Epithelial cell of esophagus (primary cell): Measurements from ENCODE around the gene GPSM1.

Experiments
- DNase-seq: peaks from one replicate; pipeline ENCODE4 v3.0.0; 2010; ENCODE audit warnings: low read depth
- H3K4me3 ChIP-seq: 2 replicates; pipeline ENCODE4 v1.5.1; 2011; ENCODE audit warnings: mild to moderate bottlenecking, low read length, control low read depth
- TF ChIP-seq, protein P1 (sequence below): IDR thresholded peaks from 2 replicates; pipeline ENCODE4 v1.5.1; 2011; ENCODE audit warnings: low read depth, mild to moderate bottlenecking, low read length, control low read depth, inconsistent platforms; ENCODE audit not compliant: insufficient read depth; ENCODE audit errors: missing control alignments

The GPSM1 gene

GRCh38 chr9:136281421-136282271, 45.7 kb upstream of the GPSM1 start:
- no peak for DNase-seq
- TF ChIP-seq, protein P1, sequence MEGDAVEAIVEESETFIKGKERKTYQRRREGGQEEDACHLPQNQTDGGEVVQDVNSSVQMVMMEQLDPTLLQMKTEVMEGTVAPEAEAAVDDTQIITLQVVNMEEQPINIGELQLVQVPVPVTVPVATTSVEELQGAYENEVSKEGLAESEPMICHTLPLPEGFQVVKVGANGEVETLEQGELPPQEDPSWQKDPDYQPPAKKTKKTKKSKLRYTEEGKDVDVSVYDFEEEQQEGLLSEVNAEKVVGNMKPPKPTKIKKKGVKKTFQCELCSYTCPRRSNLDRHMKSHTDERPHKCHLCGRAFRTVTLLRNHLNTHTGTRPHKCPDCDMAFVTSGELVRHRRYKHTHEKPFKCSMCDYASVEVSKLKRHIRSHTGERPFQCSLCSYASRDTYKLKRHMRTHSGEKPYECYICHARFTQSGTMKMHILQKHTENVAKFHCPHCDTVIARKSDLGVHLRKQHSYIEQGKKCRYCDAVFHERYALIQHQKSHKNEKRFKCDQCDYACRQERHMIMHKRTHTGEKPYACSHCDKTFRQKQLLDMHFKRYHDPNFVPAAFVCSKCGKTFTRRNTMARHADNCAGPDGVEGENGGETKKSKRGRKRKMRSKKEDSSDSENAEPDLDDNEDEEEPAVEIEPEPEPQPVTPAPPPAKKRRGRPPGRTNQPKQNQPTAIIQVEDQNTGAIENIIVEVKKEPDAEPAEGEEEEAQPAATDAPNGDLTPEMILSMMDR, result no peak
- no peak overlapping the region for H3K4me3 ChIP-seq

DNA sequence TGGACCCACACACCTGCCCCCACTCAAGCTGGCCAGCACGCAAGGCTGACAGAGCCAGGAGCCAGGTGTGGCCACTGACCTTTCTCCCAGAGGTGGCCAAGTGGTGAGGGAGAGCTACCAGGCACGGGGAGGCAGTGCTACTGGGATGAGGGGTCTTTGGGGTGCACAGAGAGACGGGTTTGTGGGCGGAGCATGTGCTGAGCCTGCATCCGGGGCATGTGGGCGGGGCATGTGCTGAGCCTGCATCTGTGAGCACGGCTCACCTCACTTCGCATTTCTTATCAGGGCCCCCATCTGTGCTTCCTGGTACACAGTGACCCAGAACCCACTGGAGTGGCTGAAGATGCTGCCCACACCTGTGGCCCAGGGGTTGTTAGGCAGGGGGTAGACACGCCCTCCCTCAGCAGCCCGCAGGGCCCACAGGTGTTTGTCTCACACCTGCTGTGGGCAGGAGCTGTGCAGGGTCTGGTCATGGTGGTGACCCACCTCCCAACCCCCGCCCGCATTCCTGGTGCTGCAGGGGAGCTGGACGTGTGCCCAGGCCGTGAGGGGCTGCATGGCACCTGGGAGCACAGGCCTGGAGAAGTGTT, 45.0 kb upstream of the GPSM1 start:
- no peak for DNase-seq
- TF ChIP-seq, protein P1, result no peak
- H3K4me3 ChIP-seq, result no peak overlapping the region

DNA sequence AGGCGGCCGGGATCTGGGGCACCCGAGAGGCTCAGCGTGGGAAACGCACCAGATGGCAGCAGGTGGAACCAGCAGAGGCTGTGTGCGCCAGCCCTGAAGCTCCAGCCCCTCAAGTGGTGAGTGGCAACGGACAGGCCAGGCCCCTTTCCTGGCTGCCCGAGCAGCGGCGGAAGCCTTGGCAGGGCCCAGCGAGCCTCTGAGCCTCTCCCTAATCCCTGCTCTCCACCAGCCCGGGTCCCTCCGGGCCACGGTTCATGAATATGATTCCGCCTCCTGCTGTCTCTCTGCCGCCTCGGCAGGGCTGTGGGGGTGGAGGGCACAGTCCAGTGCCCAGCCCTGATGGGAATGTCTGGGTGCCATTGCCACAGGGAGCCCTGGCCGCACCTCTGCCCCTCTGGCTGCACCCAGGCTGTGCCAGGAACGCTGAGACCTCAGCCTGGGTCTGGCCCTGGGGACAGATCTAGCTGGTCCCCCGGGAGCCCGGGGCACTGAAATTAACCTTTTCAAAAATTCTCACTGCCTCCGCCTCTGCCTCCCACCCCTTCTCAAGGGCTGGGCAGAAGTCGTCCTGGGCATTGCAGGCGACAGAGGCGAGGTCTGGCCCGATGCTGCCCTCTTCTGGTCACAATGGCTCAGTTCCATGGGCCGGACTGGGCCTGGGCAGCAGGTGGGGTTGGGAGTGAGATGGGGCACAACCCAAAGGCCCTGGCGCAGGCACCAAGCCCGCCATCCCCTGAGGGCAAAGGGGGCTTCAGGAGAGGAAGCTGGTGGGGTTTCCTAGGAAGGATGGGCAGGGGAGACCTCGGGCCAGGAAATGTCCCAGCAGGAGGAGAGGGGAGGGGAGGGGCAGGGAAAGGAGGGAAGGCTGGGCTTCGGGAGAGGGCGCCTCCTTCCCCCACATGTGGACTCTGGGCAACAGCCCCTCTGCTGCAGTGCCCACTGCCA, 43.8 kb upstream of the GPSM1 start:
- no peak overlapping the region for H3K4me3 ChIP-seq

DNA sequence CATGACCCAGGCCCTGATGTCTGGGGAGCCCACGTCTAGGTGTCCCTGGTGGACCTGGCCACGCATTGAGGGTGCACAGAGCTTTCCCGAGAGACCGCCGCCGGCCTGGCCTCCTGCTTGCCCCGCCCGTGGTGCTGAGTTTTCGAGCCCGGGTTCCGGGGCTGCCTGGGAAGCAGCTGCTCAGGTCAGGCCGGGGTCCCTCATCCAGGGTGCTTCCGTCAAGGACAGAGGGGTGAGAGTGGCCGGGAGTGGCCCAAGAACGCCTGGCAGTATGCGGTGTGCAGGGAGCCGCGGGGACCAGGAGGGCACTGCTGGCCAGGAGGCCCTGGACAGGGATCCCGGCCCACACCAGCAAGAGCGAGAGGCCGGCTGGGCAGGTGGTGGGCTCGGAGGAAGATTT, 43.0 kb upstream of the GPSM1 start:
- DNase-seq, result no peak
- TF ChIP-seq, protein P1, result no peak
- no peak overlapping the region for H3K4me3 ChIP-seq

More for the DNA sequence above, 43.8 kb upstream of the GPSM1 start:
- peak; percentile 68 for DNase-seq
- TF ChIP-seq, protein P1, result peak; percentile 83

- no peak overlapping the region for H3K4me3 ChIP-seq
- no peak for DNase-seq
- TF ChIP-seq, protein P1, result no peak
Measured at GRCh38 chr9:136284951-136285350, 42.4 kb upstream of the GPSM1 start.

- no peak overlapping the region for H3K4me3 ChIP-seq
- TF ChIP-seq, protein P1, result no peak
- DNase-seq, result no peak
Measured at GRCh38 chr9:136285501-136286358, 41.6 kb upstream of the GPSM1 start.
